NOMO-1 treated with dmso at 0.1 percent for 144 hours (cell line): ENCODE data around the gene PRAMEF18.
"Not testable (repeated sequence)": the region's sequence is repeated elsewhere in the genome, so short reads cannot be mapped to it uniquely, and the experiment has no call there.

Experiments
- DNase-seq: peaks from one replicate; lab custom pipeline; 2025; ENCODE audit not compliant: unreplicated experiment; lab: John Stamatoyannopoulos, UW

PRAMEF18 gene

GRCh38 chr1:13208712-13209111 lies 17.2 kb downstream of the PRAMEF18 start:
- DNase-seq, result not testable (repeated sequence)

- DNase-seq, result not testable (repeated sequence)
Measured at GRCh38 chr1:13201309-13201708, 24.6 kb downstream of the PRAMEF18 start, which contains the start of gene PRAMEF13. TSS of gene PRAMEF13 (minus strand) at chr1:13201409. CDS start at chr1:13199589, 1,820 bp downstream.
